Measurements from ENCODE around the gene CRHR1.
"Not testable (repeated sequence)": the region's sequence is repeated elsewhere in the genome, so short reads cannot be mapped to it uniquely, and the experiment has no call there.

The CRHR1 gene

GRCh38 chr17:45743626-45744326, 40.3 kb upstream of the CRHR1 start:
- Histone ChIP-seq H3K4me1 (ENCODE audit: control insufficient read depth, insufficient read depth, low read length) (no peaks in the 10 kb centered on the region; the same call in 1 of the 2 replicates), H3K4me3 (ENCODE audit: low read depth, low read length) (no peak overlapping the region), H3K9me3 (ENCODE audit: control insufficient read depth, insufficient read depth, low read depth, low read length) (no peaks in the 10 kb centered on the region), H3K27ac (ENCODE audit: extremely low read depth, low read depth, low read length) (no peak overlapping the region), H3K36me3 (ENCODE audit: control insufficient read depth in 2 of 2, insufficient read depth in 1 of 2, low read length in 2 of 2) (no peaks in the 10 kb centered on the region)
- ChIA-PET POLR2A (no interaction called here), CTCF (interaction anchor here (0.8 kb wide), 1 partner anchor 40 kb away, joined by 3 read pairs; the partner anchor contains the start of gene CRHR1)
- TF ChIP-seq ZNF768 (tag by site-specific recombination; IDR thresholded peaks at IDR 0.05) = no peak
- TF ChIP-seq ZNF433 (tag by site-specific recombination; IDR thresholded peaks at IDR 0.05; ENCODE audit: low read depth) = no peak
- TF ChIP-seq ZNF211 (tag by site-specific recombination; IDR thresholded peaks at IDR 0.05; ENCODE audit: low read depth) = no peak
- TF ChIP-seq HOXD13 (CRISPR knock-in tag; IDR thresholded peaks at IDR 0.05; ENCODE audit: borderline replicate concordance) = no peak
- TF ChIP-seq OSR2 (tag by site-specific recombination; IDR thresholded peaks at IDR 0.05) = no peak
- no peak for TF ChIP-seq ZNF645 (tag by site-specific recombination; IDR thresholded peaks at IDR 0.05)
- no peak for TF ChIP-seq ZBTB6 (tag by site-specific recombination; IDR thresholded peaks at IDR 0.05)
- TF ChIP-seq ZNF654 (tag by site-specific recombination; IDR thresholded peaks at IDR 0.05; ENCODE audit: low read depth) = no peak
- TF ChIP-seq ZFP37 (tag by site-specific recombination; IDR thresholded peaks at IDR 0.05) = no peak
- TF ChIP-seq ZNF76 (tag by site-specific recombination; IDR thresholded peaks at IDR 0.05; ENCODE audit: borderline replicate concordance, low read depth) = no peak
- TF ChIP-seq ZBTB7A (tag by site-specific recombination; IDR thresholded peaks at IDR 0.05; ENCODE audit: low read depth) = no peak

- H3K4me3 ChIP-seq (ENCODE audit: low read depth, low read length); H3K9me3 ChIP-seq (ENCODE audit: control insufficient read depth, insufficient read depth, low read depth, low read length); H3K4me1 ChIP-seq (ENCODE audit: control insufficient read depth, insufficient read depth, low read length); H3K27ac ChIP-seq (ENCODE audit: extremely low read depth, low read depth, low read length); H3K36me3 ChIP-seq (ENCODE audit: control insufficient read depth in 2 of 2, insufficient read depth in 1 of 2, low read length in 2 of 2); POLR2A ChIA-PET: not testable (repeated sequence)
- CTCF ChIA-PET = interaction anchor here (0.8 to 0.9 kb wide), 3 partner anchors 10 to 86 kb away, joined by 3 to 4 read pairs (median 4); no protein-coding TSS in a partner anchor
Observed at GRCh38 chr17:45744826-45745225, 39.3 kb upstream of the CRHR1 start.

- Histone ChIP-seq H3K9me3 (ENCODE audit: control insufficient read depth, insufficient read depth, low read depth, low read length) (no peaks in the 10 kb centered on the region), H3K4me3 (ENCODE audit: low read depth, low read length) (no peak overlapping the region), H3K27ac (ENCODE audit: extremely low read depth, low read depth, low read length) (no peak overlapping the region), H3K4me1 (ENCODE audit: control insufficient read depth, insufficient read depth, low read length) (no peaks in the 10 kb centered on the region), H3K36me3 (ENCODE audit: control insufficient read depth in 2 of 2, insufficient read depth in 1 of 2, low read length in 2 of 2) (no peaks in the 10 kb centered on the region)
- TF ChIP-seq ZBTB48 (tag by site-specific recombination; IDR thresholded peaks at IDR 0.05) (no peak), ZNF624 (tag by site-specific recombination; IDR thresholded peaks at IDR 0.05) (no peak), ZNF114 (tag by site-specific recombination; IDR thresholded peaks at IDR 0.05) (no peak), ZNF37A (tag by site-specific recombination; IDR thresholded peaks at IDR 0.05) (no peak)
- ChIA-PET CTCF (interaction anchor here (0.8 to 0.9 kb wide), 4 partner anchors 9 to 148 kb away, joined by 3 to 4 read pairs (median 4); no protein-coding TSS in a partner anchor), POLR2A (no interaction called here)
Observed at GRCh38 chr17:45745601-45746494, 38.3 kb upstream of the CRHR1 start.
